ENCODE measurements around the gene RNF34. TPM values are rescaled to one million over a fixed set of nuclear protein-coding genes. Genes with fewer than 3 reads are reported as not detected.

Gene RNF34
- total RNA-seq, 4 donors from 2014 or later, result 50.4 to 83.4 (median 72.9) TPM

GRCh38 chr12:121472150-121472905 is 72.4 kb downstream of the RNF34 start:
- no peak for TF ChIP-seq CTCF (IDR thresholded peaks at IDR 0.05)
- no peak for TF ChIP-seq POLR2A (IDR thresholded peaks at IDR 0.05)

More at GRCh38 chr12:121472150-121472905, 72.4 kb downstream of the RNF34 start:
- DNase-seq, result no peak
- H3K27me3 ChIP-seq, result no peaks in the 10 kb centered on the region
- H3K9me3 ChIP-seq, result no peaks in the 10 kb centered on the region
- peaks cover 0 to 9% (median 0%) of the 10 kb centered on the region in 4 donors for H3K4me1 ChIP-seq
- H3K4me3 ChIP-seq, result no peak overlapping the region
- H3K27ac ChIP-seq, result no peak overlapping the region
- no peaks in the 10 kb centered on the region for H3K36me3 ChIP-seq

Other genes starting within 250 kb of the RNF34 start
- gene P2RX4, start 190.0 kb upstream of the RNF34 start, total RNA-seq, result 100 to 1,000 TPM in 3 of 4 donors, 10 to 100 TPM in 1; 42.9 to 248 (median 154) TPM
- gene CAMKK2, start 103.4 kb upstream of the RNF34 start, total RNA-seq, result 10 to 100 TPM; 23.1 to 92.4 (median 59.9) TPM
- 100 to 1,000 TPM; 101 to 381 (median 139) TPM for gene ANAPC5, start 47.7 kb upstream of the RNF34 start, total RNA-seq
- 100 to 1,000 TPM in 1 of 4 donors, 10 to 100 TPM in 2, 1 to 10 TPM in 1; 10.0 to 115 (median 33.7) TPM for gene KDM2B, start 180.9 kb downstream of the RNF34 start, total RNA-seq
- 10 to 100 TPM in 2 of 4 donors, 1 to 10 TPM in 2; 3.3 to 17.4 (median 8.7) TPM for gene ORAI1, start 226.4 kb downstream of the RNF34 start, total RNA-seq

Data from Peyer's patch (tissue), 4 donors.